AG04450 (cell line): ENCODE data around the gene PCDHGA5. TPM values are rescaled to one million over a fixed set of nuclear protein-coding genes. Genes with fewer than 3 reads are reported as not detected.
"Not testable (repeated sequence)": the region's sequence is repeated elsewhere in the genome, so short reads cannot be mapped to it uniquely, and the experiment has no call there.

Experiments used
- CTCF ChIA-PET: fragments of 300-600, 350-600 bp; formaldehyde crosslinking; extraction: SDS; loops from one replicate; lab custom pipeline; 2022; ENCODE audit warnings: antibody characterized with exemption, inconsistent platforms; lab: Charles Lee
- POLR2A ChIA-PET: fragments of 350-600 bp; formaldehyde crosslinking; extraction: SDS; loops from one replicate; lab custom pipeline; 2021; ENCODE audit warnings: antibody characterized with exemption, inconsistent platforms; lab: Yijun Ruan, JAX
- DNase-seq: peaks from one replicate; pipeline ENCODE4 v3.0.0-alpha.2; 2011; ENCODE audit warnings: low read depth, low spot score
- H3K27ac ChIP-seq: one replicate; pipeline ENCODE4 v1.5.1; 2012; ENCODE audit warnings: low read depth, low read length, control low read depth
- H3K27me3 ChIP-seq: one replicate; pipeline ENCODE4 v1.6.0; 2012; ENCODE audit warnings: low read length; ENCODE audit not compliant: control insufficient read depth, insufficient read depth
- H3K4me3 ChIP-seq: 2 replicates; pipeline ENCODE4 v1.5.1; 2011; ENCODE audit warnings: mild to moderate bottlenecking, low read depth, low read length, control low read depth
- H3K9me3 ChIP-seq: 2 replicates; pipeline ENCODE4 v1.5.1; 2012; ENCODE audit warnings: low read length; ENCODE audit not compliant: control insufficient read depth, insufficient read depth
- polyA plus RNA-seq: library from polyadenylated mRNA; depleted of rRNA; stranded (reverse); fragments of >200 nt; gene quantifications from 2 replicates; pipeline ENCODE4 v1.2.3, GENCODE V29; 2011
- TF ChIP-seq, protein P1 (sequence below): IDR thresholded peaks from 2 replicates; pipeline ENCODE4 v1.5.1; 2011; ENCODE audit warnings: low read depth, low read length, control low read depth, inconsistent platforms

PCDHGA5 gene
- polyA plus RNA-seq, 1 experiment = 1.4 TPM

- ChIA-PET POLR2A (no interaction called here), CTCF (interaction anchor here (0.6 to 2.8 kb wide), 11 partner anchors 17 to 194 kb away, joined by 3 to 22 read pairs (median 4); partner anchors contain the start of genes PCDHGA12 and PCDHGB7)
- TF ChIP-seq, protein P1, sequence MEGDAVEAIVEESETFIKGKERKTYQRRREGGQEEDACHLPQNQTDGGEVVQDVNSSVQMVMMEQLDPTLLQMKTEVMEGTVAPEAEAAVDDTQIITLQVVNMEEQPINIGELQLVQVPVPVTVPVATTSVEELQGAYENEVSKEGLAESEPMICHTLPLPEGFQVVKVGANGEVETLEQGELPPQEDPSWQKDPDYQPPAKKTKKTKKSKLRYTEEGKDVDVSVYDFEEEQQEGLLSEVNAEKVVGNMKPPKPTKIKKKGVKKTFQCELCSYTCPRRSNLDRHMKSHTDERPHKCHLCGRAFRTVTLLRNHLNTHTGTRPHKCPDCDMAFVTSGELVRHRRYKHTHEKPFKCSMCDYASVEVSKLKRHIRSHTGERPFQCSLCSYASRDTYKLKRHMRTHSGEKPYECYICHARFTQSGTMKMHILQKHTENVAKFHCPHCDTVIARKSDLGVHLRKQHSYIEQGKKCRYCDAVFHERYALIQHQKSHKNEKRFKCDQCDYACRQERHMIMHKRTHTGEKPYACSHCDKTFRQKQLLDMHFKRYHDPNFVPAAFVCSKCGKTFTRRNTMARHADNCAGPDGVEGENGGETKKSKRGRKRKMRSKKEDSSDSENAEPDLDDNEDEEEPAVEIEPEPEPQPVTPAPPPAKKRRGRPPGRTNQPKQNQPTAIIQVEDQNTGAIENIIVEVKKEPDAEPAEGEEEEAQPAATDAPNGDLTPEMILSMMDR = peak; percentile 54
- Histone ChIP-seq H3K9me3 (peaks cover 71% of the 10 kb centered on the region), H3K27me3 (peaks cover 4% of the 10 kb centered on the region), H3K4me3 (peak within 1 kb of the TSS; percentile 37), H3K27ac (no peak within 1 kb of the TSS)
- no peak for DNase-seq
Observed at GRCh38 chr5:141373673-141374317, 9.8 kb downstream of the PCDHGA5 start, which contains the start of gene PCDHGA6. Gene PCDHGA6 (plus strand): TSS chr5:141373891. CDS start chr5:141374084, 193 bp downstream.

DNA sequence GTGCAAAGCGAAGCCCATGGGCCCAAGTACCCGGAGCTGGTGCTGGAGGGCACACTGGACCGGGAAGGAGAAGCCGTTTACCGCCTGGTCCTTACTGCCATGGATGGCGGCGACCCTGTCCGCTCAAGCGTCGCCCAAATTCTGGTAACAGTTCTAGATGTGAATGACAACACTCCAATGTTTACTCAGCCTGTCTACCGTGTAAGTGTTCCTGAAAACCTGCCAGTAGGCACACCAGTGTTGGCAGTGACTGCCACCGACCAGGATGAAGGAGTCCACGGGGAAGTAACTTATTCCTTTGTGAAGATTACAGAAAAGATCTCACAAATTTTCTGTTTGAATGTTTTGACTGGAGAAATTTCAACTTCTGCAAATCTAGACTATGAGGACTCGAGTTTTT lies 10.7 kb downstream of the PCDHGA5 start:
- POLR2A ChIA-PET = no interaction called here
- no peak overlapping the region for H3K27ac ChIP-seq
- H3K4me3 ChIP-seq = no peak overlapping the region
- H3K27me3 ChIP-seq = peaks cover 4% of the 10 kb centered on the region
- CTCF ChIA-PET = interaction anchor here (0.6 to 2.8 kb wide), 9 partner anchors 16 to 193 kb away, joined by 3 to 22 read pairs (median 4); partner anchors contain the start of gene PCDHGA12
- peaks cover 71% of the 10 kb centered on the region for H3K9me3 ChIP-seq
- no peak for DNase-seq
- TF ChIP-seq, protein P1 = no peak

- H3K9me3 ChIP-seq = peaks cover 67% of the 10 kb centered on the region
- POLR2A ChIA-PET, H3K27me3 ChIP-seq, DNase-seq, H3K27ac ChIP-seq, H3K4me3 ChIP-seq: not testable (repeated sequence)
- CTCF ChIA-PET = interaction anchor here (1.0 to 2.8 kb wide), 3 partner anchors 15 to 193 kb away, joined by 3 to 22 read pairs (median 4); no protein-coding TSS in a partner anchor
Observed at GRCh38 chr5:141375444-141376155, 11.6 kb downstream of the PCDHGA5 start.

DNA sequence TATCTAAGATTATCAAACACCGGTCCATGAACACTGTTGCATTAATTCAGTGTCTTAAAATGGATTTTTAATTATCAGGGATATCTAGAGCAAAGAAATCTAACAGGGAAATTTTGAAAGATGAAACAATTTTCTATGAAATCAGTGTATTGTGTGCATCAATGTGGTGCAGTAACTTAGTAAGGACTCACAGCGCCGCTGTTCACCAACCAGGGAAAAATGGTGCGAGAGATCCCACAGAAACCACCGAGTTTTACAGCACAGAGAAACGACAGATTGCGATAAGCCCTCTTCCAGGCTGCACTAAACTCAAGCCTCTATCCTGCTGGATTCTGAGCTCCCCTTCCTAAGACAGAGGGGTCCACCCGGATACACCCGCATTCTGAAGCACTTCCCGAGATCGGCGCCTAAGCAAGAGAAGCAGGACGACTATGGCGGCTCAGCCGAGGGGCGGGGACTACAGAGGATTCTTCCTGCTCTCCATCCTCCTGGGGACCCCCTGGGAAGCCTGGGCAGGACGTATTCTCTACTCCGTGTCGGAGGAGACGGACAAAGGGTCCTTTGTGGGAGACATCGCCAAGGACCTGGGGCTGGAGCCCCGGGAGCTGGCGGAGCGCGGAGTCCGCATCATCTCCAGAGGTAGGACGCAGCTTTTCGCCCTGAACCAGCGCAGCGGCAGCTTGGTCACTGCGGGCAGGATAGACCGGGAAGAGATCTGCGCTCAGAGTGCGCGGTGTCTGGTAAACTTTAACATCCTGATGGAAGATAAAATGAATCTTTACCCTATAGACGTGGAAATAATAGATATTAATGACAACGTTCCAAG lies 18.7 kb downstream of the PCDHGA5 start, which contains the start of gene PCDHGA7:
Gene PCDHGA7, plus strand, starts transcription at position 274 of the 826 bp plus-strand sequence. Its CDS starts 158 bp downstream, at position 432.
- Histone ChIP-seq H3K9me3 (peaks cover 42% of the 10 kb centered on the region), H3K27me3 (peaks cover 6% of the 10 kb centered on the region), H3K27ac (no peak within 1 kb of the TSS), H3K4me3 (peak within 1 kb of the TSS; percentile 58)
- ChIA-PET CTCF (interaction anchor here (0.7 to 3.5 kb wide), 12 partner anchors 9 to 185 kb away, joined by 3 to 22 read pairs (median 4); partner anchors contain the start of genes PCDHGA1, PCDHGA10, PCDHGB1 and PCDHGB3), POLR2A (no interaction called here)
- TF ChIP-seq, protein P1 = peak; percentile 43
- DNase-seq = no peak

- TF ChIP-seq, protein P1 = no peak
- no peak for DNase-seq
- H3K27ac ChIP-seq = no peak overlapping the region
- H3K27me3 ChIP-seq = peaks cover 6% of the 10 kb centered on the region
- CTCF ChIA-PET = interaction anchor here (0.8 to 3.5 kb wide), 8 partner anchors 13 to 184 kb away, joined by 3 to 22 read pairs (median 4); partner anchors contain the start of genes PCDHGA10, PCDHGB1 and PCDHGB3
- POLR2A ChIA-PET = no interaction called here
- H3K4me3 ChIP-seq = peak overlapping the region; percentile 58; the same call in 1 of the 2 replicates
- peaks cover 43% of the 10 kb centered on the region for H3K9me3 ChIP-seq
Observed at GRCh38 chr5:141383345-141383744, 19.4 kb downstream of the PCDHGA5 start.
